Choroid plexus epithelial cell (primary cell): ENCODE data around the gene TRPM5.

Experiments used
- DNase-seq: peaks from one replicate; pipeline ENCODE4 v3.0.0-alpha.2; 2010; ENCODE audit warnings: low read depth
- H3K4me3 ChIP-seq: 2 replicates; pipeline ENCODE4 v1.5.1; 2011; ENCODE audit warnings: low read depth, mild to moderate bottlenecking, control low read depth, low read length, moderate library complexity
- TF ChIP-seq, protein P1 (sequence below): conservative IDR thresholded peaks from 2 replicates; pipeline ENCODE4 v1.5.1; 2011; ENCODE audit warnings: low read depth, mild to moderate bottlenecking, control low read depth, inconsistent platforms, low read length, moderate library complexity

TRPM5 gene

GRCh38 chr11:2418693-2419360 lies 25.5 kb downstream of the TRPM5 start:
- DNase-seq, result no peak
- TF ChIP-seq, protein P1, sequence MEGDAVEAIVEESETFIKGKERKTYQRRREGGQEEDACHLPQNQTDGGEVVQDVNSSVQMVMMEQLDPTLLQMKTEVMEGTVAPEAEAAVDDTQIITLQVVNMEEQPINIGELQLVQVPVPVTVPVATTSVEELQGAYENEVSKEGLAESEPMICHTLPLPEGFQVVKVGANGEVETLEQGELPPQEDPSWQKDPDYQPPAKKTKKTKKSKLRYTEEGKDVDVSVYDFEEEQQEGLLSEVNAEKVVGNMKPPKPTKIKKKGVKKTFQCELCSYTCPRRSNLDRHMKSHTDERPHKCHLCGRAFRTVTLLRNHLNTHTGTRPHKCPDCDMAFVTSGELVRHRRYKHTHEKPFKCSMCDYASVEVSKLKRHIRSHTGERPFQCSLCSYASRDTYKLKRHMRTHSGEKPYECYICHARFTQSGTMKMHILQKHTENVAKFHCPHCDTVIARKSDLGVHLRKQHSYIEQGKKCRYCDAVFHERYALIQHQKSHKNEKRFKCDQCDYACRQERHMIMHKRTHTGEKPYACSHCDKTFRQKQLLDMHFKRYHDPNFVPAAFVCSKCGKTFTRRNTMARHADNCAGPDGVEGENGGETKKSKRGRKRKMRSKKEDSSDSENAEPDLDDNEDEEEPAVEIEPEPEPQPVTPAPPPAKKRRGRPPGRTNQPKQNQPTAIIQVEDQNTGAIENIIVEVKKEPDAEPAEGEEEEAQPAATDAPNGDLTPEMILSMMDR, result no peak

DNA sequence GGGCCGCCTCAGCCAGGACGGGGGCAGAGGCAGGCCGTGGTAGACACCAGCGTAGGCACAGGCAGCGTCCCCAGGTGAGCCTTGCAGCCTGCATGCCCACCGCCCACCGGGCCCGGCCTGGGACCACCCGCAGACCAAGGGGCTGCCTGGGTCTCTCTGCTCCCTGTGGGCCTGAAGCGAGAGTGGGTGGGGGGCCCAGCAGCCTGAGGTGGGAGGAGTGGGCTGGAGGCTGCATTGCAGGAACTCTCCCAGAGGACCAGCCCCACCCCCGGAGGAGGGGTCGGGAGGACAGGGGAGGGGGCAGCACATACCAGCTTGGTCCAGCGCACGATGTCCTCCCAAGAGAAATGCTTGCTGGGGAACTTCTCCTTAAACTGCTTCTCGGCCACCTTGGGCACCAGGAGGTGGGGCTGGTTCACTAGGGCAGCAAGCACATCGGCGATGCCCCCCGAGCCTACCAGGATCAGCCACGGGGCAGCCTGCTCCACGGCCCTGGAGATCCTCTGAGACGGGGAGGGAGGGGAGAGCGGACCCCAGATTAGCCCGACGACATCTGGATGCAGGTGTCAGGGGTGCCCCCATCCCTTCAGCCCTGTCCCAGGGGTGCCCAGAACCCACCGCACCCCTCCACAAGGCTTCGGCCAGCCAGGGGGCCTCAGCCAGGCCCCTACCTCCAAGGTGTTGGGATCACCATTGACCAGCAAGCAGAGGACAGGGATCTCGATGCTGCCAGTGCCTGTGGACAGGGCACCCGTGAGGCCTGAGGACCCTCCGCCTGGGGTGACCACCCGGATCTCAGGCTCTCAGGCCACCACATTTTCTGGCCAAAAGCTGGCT lies 26.2 kb downstream of the TRPM5 start:
- TF ChIP-seq, protein P1, result no peak
- H3K4me3 ChIP-seq, result no peak overlapping the region

More at GRCh38 chr11:2418693-2419360, 25.5 kb downstream of the TRPM5 start:
- H3K4me3 ChIP-seq, result no peak overlapping the region

DNA sequence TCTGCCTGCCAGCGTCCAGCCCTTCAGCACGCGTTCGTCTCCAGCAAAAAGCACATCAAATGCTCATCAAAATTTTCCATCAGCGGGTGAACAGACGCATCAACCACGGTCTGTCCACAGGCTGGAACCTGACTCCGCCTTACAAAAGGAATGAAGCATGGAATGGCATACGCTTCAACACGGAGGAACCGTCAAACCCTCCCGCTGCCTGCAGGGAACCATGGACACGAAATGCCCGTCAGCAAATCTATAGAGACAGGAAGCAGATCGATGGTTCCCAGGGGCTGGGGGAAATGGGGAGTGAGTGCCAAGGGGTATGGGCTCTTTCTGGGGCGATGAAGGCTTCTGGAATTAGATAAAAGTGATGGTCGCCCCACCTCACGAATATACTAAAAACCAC lies 27.5 kb downstream of the TRPM5 start:
- TF ChIP-seq, protein P1, result no peak
- DNase-seq, result no peak

More for the DNA sequence above, 26.2 kb downstream of the TRPM5 start:
- no peak for DNase-seq

GRCh38 chr11:2415601-2416380 lies 28.5 kb downstream of the TRPM5 start:
- TF ChIP-seq, protein P1, result no peak
- no peak overlapping the region for H3K4me3 ChIP-seq
- DNase-seq, result no peak

More for the DNA sequence above, 27.5 kb downstream of the TRPM5 start:
- H3K4me3 ChIP-seq, result no peak overlapping the region

DNA sequence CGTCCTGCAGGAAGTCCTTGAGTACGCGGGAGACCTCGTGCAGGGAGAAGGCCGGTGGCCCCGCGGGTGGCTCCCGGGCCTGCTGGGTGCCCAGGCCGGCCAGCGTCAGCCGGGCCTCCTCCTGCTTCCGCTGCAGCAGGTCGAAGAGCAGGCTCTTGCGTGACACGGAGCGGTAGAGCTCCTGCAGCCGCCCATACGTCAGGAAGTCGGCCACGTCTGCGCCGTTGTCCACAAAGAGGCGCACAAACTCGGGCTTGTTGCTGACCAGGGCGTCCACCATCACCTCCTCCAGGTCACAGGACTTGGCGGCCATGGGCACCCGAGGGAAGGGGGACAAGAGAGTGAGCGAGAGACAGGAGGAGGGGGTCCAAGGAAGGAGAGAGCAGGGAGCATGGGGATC lies 29.1 kb downstream of the TRPM5 start:
- TF ChIP-seq, protein P1, result no peak
- no peak for DNase-seq
- no peak overlapping the region for H3K4me3 ChIP-seq

- TF ChIP-seq, protein P1, result no peak
- DNase-seq, result no peak
- no peak overlapping the region for H3K4me3 ChIP-seq
Measured at GRCh38 chr11:2414616-2415015, 29.7 kb downstream of the TRPM5 start.
